ENCODE results near the gene ZNF8. TPM values are rescaled to one million over a fixed set of nuclear protein-coding genes. Genes with fewer than 3 reads are reported as not detected.

The ZNF8 gene
- total RNA-seq, 2 donors from 2014 or later, result 5.8 to 6.9 TPM

DNA sequence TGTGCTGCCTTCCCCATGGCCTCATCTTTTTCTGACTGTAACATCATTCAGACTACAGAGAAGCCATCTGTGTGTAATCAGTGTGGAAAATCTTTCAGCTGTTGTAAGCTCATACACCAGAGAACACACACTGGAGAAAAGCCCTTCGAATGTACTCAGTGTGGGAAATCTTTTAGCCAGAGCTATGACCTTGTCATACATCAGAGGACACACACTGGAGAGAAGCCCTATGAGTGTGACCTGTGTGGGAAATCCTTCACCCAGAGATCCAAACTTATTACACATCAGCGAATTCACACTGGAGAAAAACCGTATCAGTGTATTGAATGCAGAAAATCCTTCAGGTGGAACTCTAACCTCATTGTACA is 17.2 kb upstream of the ZNF8 start:
- Histone ChIP-seq H3K9me3 (peaks cover 94 to 100% of the 10 kb centered on the region in 2 donors), H3K4me1 (no peaks in the 10 kb centered on the region), H3K27ac (no peak overlapping the region), H3K4me3 (no peak overlapping the region), H3K36me3 (peaks cover 92% of the 10 kb centered on the region), H3K27me3 (no peaks in the 10 kb centered on the region)
- TF ChIP-seq, protein P1, sequence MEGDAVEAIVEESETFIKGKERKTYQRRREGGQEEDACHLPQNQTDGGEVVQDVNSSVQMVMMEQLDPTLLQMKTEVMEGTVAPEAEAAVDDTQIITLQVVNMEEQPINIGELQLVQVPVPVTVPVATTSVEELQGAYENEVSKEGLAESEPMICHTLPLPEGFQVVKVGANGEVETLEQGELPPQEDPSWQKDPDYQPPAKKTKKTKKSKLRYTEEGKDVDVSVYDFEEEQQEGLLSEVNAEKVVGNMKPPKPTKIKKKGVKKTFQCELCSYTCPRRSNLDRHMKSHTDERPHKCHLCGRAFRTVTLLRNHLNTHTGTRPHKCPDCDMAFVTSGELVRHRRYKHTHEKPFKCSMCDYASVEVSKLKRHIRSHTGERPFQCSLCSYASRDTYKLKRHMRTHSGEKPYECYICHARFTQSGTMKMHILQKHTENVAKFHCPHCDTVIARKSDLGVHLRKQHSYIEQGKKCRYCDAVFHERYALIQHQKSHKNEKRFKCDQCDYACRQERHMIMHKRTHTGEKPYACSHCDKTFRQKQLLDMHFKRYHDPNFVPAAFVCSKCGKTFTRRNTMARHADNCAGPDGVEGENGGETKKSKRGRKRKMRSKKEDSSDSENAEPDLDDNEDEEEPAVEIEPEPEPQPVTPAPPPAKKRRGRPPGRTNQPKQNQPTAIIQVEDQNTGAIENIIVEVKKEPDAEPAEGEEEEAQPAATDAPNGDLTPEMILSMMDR (IDR thresholded peaks at IDR 0.05), result no peak
- DNase-seq (ENCODE audit: low spot score), result no peak

DNA sequence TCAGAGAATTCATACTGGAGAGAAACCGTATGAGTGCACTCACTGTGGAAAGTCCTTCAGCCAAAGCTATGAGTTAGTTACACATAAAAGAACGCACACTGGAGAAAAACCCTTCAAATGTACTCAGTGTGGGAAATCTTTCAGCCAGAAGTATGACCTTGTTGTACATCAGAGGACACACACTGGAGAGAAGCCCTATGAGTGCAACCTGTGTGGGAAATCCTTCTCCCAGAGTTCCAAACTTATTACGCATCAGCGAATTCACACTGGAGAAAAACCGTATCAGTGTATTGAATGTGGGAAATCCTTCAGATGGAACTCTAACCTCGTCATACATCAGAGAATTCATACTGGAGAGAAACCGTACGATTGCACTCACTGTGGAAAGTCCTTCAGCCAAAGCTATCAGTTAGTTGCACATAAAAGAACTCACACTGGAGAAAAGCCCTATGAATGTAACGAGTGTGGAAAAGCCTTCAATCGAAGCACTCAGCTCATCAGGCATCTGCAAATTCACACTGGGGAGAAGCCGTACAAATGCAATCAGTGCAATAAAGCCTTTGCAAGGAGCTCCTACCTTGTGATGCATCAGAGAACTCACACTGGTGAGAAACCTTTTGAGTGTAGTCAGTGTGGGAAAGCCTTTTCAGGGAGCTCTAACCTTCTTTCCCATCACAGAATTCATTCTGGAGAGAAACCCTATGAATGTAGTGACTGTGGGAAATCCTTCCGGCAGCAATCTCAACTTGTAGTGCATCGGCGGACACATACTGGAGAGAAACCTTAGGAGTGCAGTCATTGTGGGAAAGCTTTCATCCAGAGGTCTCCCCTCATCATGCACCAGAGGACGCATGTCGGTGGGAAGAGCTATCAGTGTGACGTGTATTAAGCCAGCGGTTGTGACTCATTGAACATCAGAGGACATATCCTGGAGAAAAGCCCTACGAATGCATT is 16.5 kb upstream of the ZNF8 start:
- Histone ChIP-seq H3K36me3 (peaks cover 85% of the 10 kb centered on the region), H3K27ac (no peak overlapping the region), H3K4me1 (no peaks in the 10 kb centered on the region), H3K27me3 (no peaks in the 10 kb centered on the region), H3K9me3 (peaks cover 95 to 100% of the 10 kb centered on the region in 2 donors), H3K4me3 (no peak overlapping the region)
- no peak for DNase-seq (ENCODE audit: low spot score)
- TF ChIP-seq, protein P1 (IDR thresholded peaks at IDR 0.05), result no peak

DNA sequence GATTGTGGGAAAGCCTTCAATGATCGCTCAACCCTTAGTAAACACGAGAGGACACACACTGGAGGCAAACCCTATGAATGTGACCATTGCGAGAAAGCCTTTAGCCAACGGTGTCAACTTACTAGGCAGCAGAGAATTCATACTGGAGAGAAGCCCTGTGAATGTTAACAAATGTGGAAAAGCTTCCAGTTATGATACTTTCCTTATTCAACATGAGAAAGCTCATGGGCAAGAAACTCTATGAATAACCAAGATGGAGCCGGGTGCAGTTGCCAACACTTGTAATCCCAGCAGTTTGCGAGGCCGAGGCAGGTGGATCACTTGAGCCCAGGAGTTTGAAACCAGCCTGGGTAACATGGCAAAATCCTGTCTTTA is 15.8 kb upstream of the ZNF8 start:
- H3K27ac ChIP-seq, result no peak overlapping the region
- no peaks in the 10 kb centered on the region for H3K27me3 ChIP-seq
- H3K36me3 ChIP-seq, result peaks cover 78% of the 10 kb centered on the region
- H3K9me3 ChIP-seq, result peaks cover 94 to 100% of the 10 kb centered on the region in 2 donors
- H3K4me3 ChIP-seq, result no peak overlapping the region
- TF ChIP-seq, protein P1 (IDR thresholded peaks at IDR 0.05), result no peak
- no peak for DNase-seq (ENCODE audit: low spot score)
- no peaks in the 10 kb centered on the region for H3K4me1 ChIP-seq

DNA sequence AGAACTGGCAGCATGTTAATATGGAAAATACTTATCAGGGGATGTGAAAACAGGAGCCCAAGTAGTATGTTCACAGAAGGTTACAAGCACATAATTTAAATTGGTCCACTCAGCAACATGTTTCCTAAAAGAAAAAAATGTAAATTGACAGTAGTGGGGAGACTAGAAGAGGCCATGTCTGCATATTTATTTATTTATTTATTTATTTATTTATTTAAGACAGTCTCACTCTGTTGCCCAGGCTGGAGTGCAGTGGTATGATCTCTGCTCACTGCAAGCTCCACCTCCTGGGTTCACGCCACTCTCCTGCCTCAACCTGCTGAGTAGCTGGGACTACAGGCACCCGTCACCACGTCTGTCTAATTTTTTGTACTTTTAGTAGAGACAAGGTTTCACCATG is 13.7 kb upstream of the ZNF8 start:
- TF ChIP-seq, protein P1 (IDR thresholded peaks at IDR 0.05), result no peak
- H3K9me3 ChIP-seq, result peaks cover 77 to 100% of the 10 kb centered on the region in 2 donors
- no peaks in the 10 kb centered on the region for H3K4me1 ChIP-seq
- no peak overlapping the region for H3K27ac ChIP-seq
- DNase-seq (ENCODE audit: low spot score), result no peak
- H3K36me3 ChIP-seq, result peaks cover 56% of the 10 kb centered on the region
- H3K4me3 ChIP-seq, result no peak overlapping the region
- no peaks in the 10 kb centered on the region for H3K27me3 ChIP-seq

DNA sequence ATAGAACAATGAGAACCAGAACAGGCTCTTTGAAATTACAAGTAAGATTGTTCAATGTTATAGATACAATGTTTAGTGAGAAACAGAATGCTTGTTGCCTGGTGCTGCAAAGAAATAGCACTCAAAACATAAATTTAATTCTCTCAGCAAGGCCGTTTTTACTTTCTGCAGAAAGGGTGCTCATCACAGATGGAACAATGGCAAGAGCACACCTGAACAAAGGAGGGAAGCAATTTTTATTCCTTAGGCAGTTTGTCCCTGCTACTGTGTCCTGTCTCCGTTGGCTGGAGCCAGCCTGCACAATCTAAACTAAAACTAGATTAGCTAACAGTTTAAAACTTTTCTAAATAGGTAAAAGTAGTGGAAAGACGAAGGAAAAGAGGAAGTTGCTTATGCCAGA is 10.4 kb upstream of the ZNF8 start:
- TF ChIP-seq, protein P1 (IDR thresholded peaks at IDR 0.05), result no peak
- DNase-seq (ENCODE audit: low spot score), result no peak
- H3K4me3 ChIP-seq, result no peak overlapping the region
- no peak overlapping the region for H3K27ac ChIP-seq
- peaks cover 52 to 100% of the 10 kb centered on the region in 2 donors for H3K9me3 ChIP-seq
- H3K36me3 ChIP-seq, result peaks cover 49% of the 10 kb centered on the region
- H3K27me3 ChIP-seq, result no peaks in the 10 kb centered on the region
- no peaks in the 10 kb centered on the region for H3K4me1 ChIP-seq
